SK-N-SH (cell line): ENCODE measurements around the gene ARHGAP26. TPM values are rescaled to one million over a fixed set of nuclear protein-coding genes. Genes with fewer than 3 reads are reported as not detected.

Experiments
- CTCF ChIA-PET: fragments of 300-600, 350-600 bp; formaldehyde crosslinking; extraction: SDS; loops from one replicate; lab custom pipeline; 2021; lab: Yijun Ruan, JAX
- POLR2A ChIA-PET: fragments of 350-600 bp; sonication (Branson Sonifier 250); formaldehyde crosslinking; extraction: SDS; loops from one replicate; lab custom pipeline; 2020; ENCODE audit warnings: antibody characterized with exemption, inconsistent platforms; lab: Yijun Ruan, JAX
- DNase-seq: peaks from one replicate; pipeline ENCODE4 v3.0.0; 2012
- H2AFZ ChIP-seq: fragments of 200-600 bp; sonication (generic); 2 replicates; pipeline ENCODE4 v1.8.1; 2016; ENCODE audit warnings: antibody characterized with exemption, mild to moderate bottlenecking, low read depth
- H3F3A ChIP-seq: fragments of 200-600 bp; sonication (generic); replicated peaks from 2 replicates; pipeline ENCODE3; 2016; ENCODE audit warnings: antibody characterized with exemption, mild to moderate bottlenecking; ENCODE audit not compliant: insufficient read depth
- H3K27ac ChIP-seq, 2 experiments: fragments of 200-500 bp in 1 of 2; fragments of 200-600 bp in 1 of 2; sonication (Bioruptor generic) in 1 of 2; sonication (generic), shearing (Covaris generic) in 1 of 2; 2 replicates each; pipeline versions ENCODE4 v1.5.1 to v1.6.1; 2014 to 2016; ENCODE audit warnings: low read depth in 2 of 2, inconsistent platforms in 1 of 2, low read length in 1 of 2, mild to moderate bottlenecking in 1 of 2, mixed read lengths in 1 of 2
- H3K27me3 ChIP-seq: fragments of 200-600 bp; sonication (generic), shearing (Covaris generic); 2 replicates; pipeline ENCODE4 v1.6.1; 2016; ENCODE audit warnings: mixed run types; ENCODE audit not compliant: insufficient read depth
- H3K36me3 ChIP-seq, 2 experiments: fragments of 200-500 bp in 1 of 2; fragments of 200-600 bp in 1 of 2; sonication (Bioruptor generic) in 1 of 2; sonication (generic) in 1 of 2; replicated peaks in 1 of 2; 2 replicates each; pipeline versions ENCODE3 to v1.5.1; 2014 to 2016; ENCODE audit warnings: low read length in 1 of 2, mild to moderate bottlenecking in 1 of 2; ENCODE audit not compliant: insufficient read depth in 2 of 2, control insufficient read depth in 1 of 2
- H3K4me1 ChIP-seq, 2 experiments: fragments of 200-500 bp in 1 of 2; fragments of 200-600 bp in 1 of 2; sonication (Bioruptor generic) in 1 of 2; sonication (generic), shearing (Covaris generic) in 1 of 2; 2 replicates each; pipeline versions ENCODE4 v1.5.1 to v1.6.1; 2014 to 2016; ENCODE audit warnings: low read depth in 1 of 2, low read length in 1 of 2, mixed run types in 1 of 2; ENCODE audit not compliant: insufficient read depth in 2 of 2, control insufficient read depth in 1 of 2
- H3K4me2 ChIP-seq: fragments of 200-600 bp; sonication (generic), shearing (Covaris generic); 2 replicates; pipeline ENCODE4 v1.6.1; 2017; ENCODE audit warnings: mixed run types
- H3K4me3 ChIP-seq, 2 experiments: fragments of 200-500 bp in 1 of 2; fragments of 200-600 bp in 1 of 2; sonication (Bioruptor generic) in 1 of 2; sonication (generic), shearing (Covaris generic) in 1 of 2; 2 replicates each; pipeline versions ENCODE4 v1.5.1 to v1.8.1; 2014 to 2016; ENCODE audit warnings: low read depth in 2 of 2, inconsistent platforms in 1 of 2, low read length in 1 of 2, mild to moderate bottlenecking in 1 of 2, mixed read lengths in 1 of 2, moderate library complexity in 1 of 2
- H3K79me2 ChIP-seq: fragments of 200-600 bp; sonication (generic); 2 replicates; pipeline ENCODE4 v1.8.1; 2017; ENCODE audit warnings: mild to moderate bottlenecking; ENCODE audit not compliant: insufficient read depth
- H3K9ac ChIP-seq: fragments of 200-600 bp; sonication (generic); 2 replicates; pipeline ENCODE4 v1.6.1; 2017; ENCODE audit warnings: mixed run types
- H3K9me2 ChIP-seq: fragments of 200-600 bp; sonication (generic); 2 replicates; pipeline ENCODE4 v1.6.1; 2017; ENCODE audit warnings: mixed run types
- H3K9me3 ChIP-seq: fragments of 200-600 bp; sonication (generic); 2 replicates; pipeline ENCODE4 v1.6.1; 2017; ENCODE audit warnings: mixed run types, mild to moderate bottlenecking, moderate library complexity
- H4K20me1 ChIP-seq: fragments of 200-600 bp; sonication (generic); 2 replicates; pipeline ENCODE4 v1.6.1; 2017; ENCODE audit warnings: mild to moderate bottlenecking, mixed run types; ENCODE audit not compliant: insufficient read depth
- CHD2 ChIP-seq: fragments of 150-350 bp; IDR thresholded peaks from 2 replicates; pipeline ENCODE4 v1.6.1; 2018; ENCODE audit warnings: low read length; ENCODE audit not compliant: partially characterized antibody
- ELF1 ChIP-seq: IDR thresholded peaks from 2 replicates; pipeline ENCODE4 v1.4.0; 2012
- EZH2phosphoT487 ChIP-seq: fragments of 200-600 bp; sonication (generic); IDR thresholded peaks from 2 replicates; pipeline ENCODE4 v1.6.1; 2017; ENCODE audit warnings: low read depth, mixed run types, mild to moderate bottlenecking, antibody characterized with exemption, moderate library complexity, borderline replicate concordance
- GATA2 ChIP-seq: sonication (generic); formaldehyde crosslinking; IDR thresholded peaks from 2 replicates; pipeline ENCODE4 v1.5.0; 2020; ENCODE audit warnings: mild to moderate bottlenecking, missing genetic modification reagents
- RAD21 ChIP-seq: IDR thresholded peaks from 2 replicates; pipeline ENCODE4 v1.6.1; 2012; ENCODE audit warnings: mild to moderate bottlenecking, low read length
- WGBS: methylation state at CpG from one replicate; pipeline ENCODE4 v1.1.6; 2017; ENCODE audit warnings: low lambda C conversion rate; 5-methylcytosine and 5-hydroxymethylcytosine counted together
- polyA plus RNA-seq, 3 experiments: library from polyadenylated mRNA; depleted of rRNA; stranded (reverse); fragments of >200 nt; gene quantifications; 2 replicates each; pipeline ENCODE4 v1.2.3, GENCODE V29; 2012
- TF ChIP-seq, protein P1 (sequence below): IDR thresholded peaks from 2 replicates; pipeline ENCODE4 v1.4.0; 2012; ENCODE audit warnings: low read depth, borderline replicate concordance
- TF ChIP-seq, protein P2 (sequence below): IDR thresholded peaks from 2 replicates; pipeline ENCODE4 v1.6.1; 2012; ENCODE audit warnings: mild to moderate bottlenecking, low read depth, low read length, moderate library complexity
- TF ChIP-seq, protein P3 (sequence below): fragments of 200-600 bp; sonication (generic); IDR thresholded peaks from 2 replicates; pipeline ENCODE4 v1.6.1; 2017; ENCODE audit warnings: antibody characterized with exemption, mild to moderate bottlenecking, moderate library complexity

ARHGAP26 gene
- polyA plus RNA-seq, 1 of the 3 experiments (the other 2 are of a cell fraction) = 6.1 TPM

DNA sequence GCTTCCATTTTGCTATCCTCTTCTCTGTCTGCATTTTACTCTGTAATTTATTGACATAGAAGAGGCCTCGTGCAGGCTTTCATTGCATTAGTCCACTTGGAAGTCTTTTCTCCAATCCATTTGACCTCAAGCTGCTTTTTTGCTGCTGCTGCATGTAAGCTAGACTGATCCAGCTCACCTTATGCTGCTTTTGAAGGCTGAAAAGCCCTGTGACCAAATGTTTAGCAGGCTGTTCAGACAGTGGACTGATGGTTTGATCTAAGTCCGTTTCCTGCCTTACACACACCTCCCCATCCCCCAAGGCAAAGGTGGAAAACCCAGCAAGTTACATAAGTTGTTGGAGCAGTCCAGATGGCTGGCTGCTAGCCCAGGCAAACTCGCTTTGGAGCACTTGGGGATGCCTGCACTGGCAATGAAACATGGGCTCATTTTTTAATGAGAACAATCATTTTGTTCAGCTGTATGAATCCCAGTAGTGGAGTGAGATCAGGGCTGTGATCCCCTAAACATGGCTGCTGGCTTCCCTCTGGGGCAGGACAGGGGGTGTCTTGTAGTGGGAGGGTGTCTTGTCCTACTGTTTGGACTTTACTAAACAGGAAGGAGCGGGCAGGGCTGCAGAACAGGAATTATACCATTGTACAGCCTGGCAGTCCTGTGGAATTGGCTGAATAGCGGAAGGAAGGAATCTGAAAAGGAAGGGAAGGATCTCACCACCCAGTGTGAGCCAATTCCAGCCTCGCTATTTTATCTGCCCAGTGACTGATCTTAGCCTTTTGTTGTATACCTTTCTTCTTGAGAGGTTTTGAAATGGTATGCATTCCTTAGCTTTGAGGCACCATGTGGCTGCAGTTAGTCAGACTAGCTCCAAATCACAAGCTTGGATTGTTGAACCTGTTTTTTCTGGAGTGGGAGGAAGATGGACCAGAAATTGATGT lies 212.0 kb downstream of the ARHGAP26 start (continued):
- TF ChIP-seq, protein P1, sequence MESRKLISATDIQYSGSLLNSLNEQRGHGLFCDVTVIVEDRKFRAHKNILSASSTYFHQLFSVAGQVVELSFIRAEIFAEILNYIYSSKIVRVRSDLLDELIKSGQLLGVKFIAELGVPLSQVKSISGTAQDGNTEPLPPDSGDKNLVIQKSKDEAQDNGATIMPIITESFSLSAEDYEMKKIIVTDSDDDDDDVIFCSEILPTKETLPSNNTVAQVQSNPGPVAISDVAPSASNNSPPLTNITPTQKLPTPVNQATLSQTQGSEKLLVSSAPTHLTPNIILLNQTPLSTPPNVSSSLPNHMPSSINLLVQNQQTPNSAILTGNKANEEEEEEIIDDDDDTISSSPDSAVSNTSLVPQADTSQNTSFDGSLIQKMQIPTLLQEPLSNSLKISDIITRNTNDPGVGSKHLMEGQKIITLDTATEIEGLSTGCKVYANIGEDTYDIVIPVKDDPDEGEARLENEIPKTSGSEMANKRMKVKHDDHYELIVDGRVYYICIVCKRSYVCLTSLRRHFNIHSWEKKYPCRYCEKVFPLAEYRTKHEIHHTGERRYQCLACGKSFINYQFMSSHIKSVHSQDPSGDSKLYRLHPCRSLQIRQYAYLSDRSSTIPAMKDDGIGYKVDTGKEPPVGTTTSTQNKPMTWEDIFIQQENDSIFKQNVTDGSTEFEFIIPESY = no peak
- no peak for TF ChIP-seq GATA2 (CRISPR knock-in tag)
- no peak for TF ChIP-seq ELF1
- TF ChIP-seq, protein P2, sequence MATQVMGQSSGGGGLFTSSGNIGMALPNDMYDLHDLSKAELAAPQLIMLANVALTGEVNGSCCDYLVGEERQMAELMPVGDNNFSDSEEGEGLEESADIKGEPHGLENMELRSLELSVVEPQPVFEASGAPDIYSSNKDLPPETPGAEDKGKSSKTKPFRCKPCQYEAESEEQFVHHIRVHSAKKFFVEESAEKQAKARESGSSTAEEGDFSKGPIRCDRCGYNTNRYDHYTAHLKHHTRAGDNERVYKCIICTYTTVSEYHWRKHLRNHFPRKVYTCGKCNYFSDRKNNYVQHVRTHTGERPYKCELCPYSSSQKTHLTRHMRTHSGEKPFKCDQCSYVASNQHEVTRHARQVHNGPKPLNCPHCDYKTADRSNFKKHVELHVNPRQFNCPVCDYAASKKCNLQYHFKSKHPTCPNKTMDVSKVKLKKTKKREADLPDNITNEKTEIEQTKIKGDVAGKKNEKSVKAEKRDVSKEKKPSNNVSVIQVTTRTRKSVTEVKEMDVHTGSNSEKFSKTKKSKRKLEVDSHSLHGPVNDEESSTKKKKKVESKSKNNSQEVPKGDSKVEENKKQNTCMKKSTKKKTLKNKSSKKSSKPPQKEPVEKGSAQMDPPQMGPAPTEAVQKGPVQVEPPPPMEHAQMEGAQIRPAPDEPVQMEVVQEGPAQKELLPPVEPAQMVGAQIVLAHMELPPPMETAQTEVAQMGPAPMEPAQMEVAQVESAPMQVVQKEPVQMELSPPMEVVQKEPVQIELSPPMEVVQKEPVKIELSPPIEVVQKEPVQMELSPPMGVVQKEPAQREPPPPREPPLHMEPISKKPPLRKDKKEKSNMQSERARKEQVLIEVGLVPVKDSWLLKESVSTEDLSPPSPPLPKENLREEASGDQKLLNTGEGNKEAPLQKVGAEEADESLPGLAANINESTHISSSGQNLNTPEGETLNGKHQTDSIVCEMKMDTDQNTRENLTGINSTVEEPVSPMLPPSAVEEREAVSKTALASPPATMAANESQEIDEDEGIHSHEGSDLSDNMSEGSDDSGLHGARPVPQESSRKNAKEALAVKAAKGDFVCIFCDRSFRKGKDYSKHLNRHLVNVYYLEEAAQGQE = 0 out of 2 replicates have a peak, but pooled peaks have one; percentile 32
- no peak for TF ChIP-seq EZH2phosphoT487

DNA sequence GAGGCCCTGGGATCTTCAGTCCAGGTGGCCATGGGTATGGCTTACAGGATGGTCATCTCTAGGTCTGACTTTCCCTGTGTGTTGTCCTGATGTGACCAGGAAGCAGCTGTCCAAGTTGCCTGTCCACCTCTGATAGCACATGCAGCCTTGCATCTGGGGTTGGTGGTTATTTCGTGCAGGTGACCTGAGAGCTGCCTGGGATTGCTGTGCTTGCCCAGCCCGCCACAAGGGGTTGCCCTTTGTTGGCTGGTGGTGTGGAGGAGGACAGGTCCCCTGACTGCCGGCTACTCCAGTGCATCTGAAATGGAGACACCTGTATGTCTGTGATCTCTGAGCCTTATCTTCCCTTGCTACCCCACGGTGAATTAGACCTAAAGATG lies 212.6 kb downstream of the ARHGAP26 start:
- 92% methylated on average over 2 of the region's 4 CpGs for WGBS
- Histone ChIP-seq H3K4me2 (peak overlapping the region; percentile 73), H3K36me3 (no peaks in the 10 kb centered on the region), H3K9me2 (no peaks in the 10 kb centered on the region), H3K9me3 (no peaks in the 10 kb centered on the region), H3K9ac (no peak overlapping the region), H3F3A (peaks cover 28% of the 10 kb centered on the region), H4K20me1 (no peaks in the 10 kb centered on the region), H3K27me3 (no peaks in the 10 kb centered on the region), H2AFZ (peak overlapping the region; percentile 60; the same call in 1 of the 2 replicates), H3K27ac (peak overlapping the region; percentile 88 to 95), H3K4me3 (no peak overlapping the region), H3K4me1 (peaks cover 33 to 55% of the 10 kb centered on the region in 2 experiments), H3K79me2 (no peaks in the 10 kb centered on the region)
- no peak for DNase-seq
- TF ChIP-seq, protein P3, sequence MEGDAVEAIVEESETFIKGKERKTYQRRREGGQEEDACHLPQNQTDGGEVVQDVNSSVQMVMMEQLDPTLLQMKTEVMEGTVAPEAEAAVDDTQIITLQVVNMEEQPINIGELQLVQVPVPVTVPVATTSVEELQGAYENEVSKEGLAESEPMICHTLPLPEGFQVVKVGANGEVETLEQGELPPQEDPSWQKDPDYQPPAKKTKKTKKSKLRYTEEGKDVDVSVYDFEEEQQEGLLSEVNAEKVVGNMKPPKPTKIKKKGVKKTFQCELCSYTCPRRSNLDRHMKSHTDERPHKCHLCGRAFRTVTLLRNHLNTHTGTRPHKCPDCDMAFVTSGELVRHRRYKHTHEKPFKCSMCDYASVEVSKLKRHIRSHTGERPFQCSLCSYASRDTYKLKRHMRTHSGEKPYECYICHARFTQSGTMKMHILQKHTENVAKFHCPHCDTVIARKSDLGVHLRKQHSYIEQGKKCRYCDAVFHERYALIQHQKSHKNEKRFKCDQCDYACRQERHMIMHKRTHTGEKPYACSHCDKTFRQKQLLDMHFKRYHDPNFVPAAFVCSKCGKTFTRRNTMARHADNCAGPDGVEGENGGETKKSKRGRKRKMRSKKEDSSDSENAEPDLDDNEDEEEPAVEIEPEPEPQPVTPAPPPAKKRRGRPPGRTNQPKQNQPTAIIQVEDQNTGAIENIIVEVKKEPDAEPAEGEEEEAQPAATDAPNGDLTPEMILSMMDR = peak; percentile 28
- TF ChIP-seq RAD21 (0 out of 2 replicates have a peak, but pooled peaks have one; percentile 11), CHD2 (no peak)
- POLR2A ChIA-PET = no interaction called here
- CTCF ChIA-PET = interaction anchor here (0.6 to 1.4 kb wide), 2 partner anchors 17 to 29 kb away, joined by 3 to 4 read pairs; no protein-coding TSS in a partner anchor
